ENCODE measurements around the gene COL6A1. TPM values are rescaled to one million over a fixed set of nuclear protein-coding genes. Genes with fewer than 3 reads are reported as not detected.
A peak's percentile ranks its signal among the peaks of the same experiment; 100 is the strongest.

Gene COL6A1
- total RNA-seq, 2 donors from 2014 or later, result 814 to 1,189 TPM

- Histone ChIP-seq H3K9me3 (no peaks in the 10 kb centered on the region), H3K4me1 (ENCODE audit: control insufficient read depth in 1 of 2, low read depth in 2 of 2) (peaks cover 7 to 19% of the 10 kb centered on the region in 2 donors), H3K4me3 (no peak overlapping the region), H3K27ac (no peak overlapping the region), H3K27me3 (replicated peaks; ENCODE audit: insufficient read depth) (no peaks in the 10 kb centered on the region), H3K36me3 (no peaks in the 10 kb centered on the region)
- no peak for ATAC-seq (ENCODE audit: insufficient number of reproducible peaks, low FRiP score, low read depth)
- TF ChIP-seq CTCF (IDR thresholded peaks at IDR 0.05), result no peak
- no peak for DNase-seq (ENCODE audit: low spot score)
Measured at GRCh38 chr21:45945868-45946210, 35.7 kb upstream of the COL6A1 start.

- Histone ChIP-seq H3K36me3 (no peaks in the 10 kb centered on the region), H3K27me3 (replicated peaks; ENCODE audit: insufficient read depth) (no peaks in the 10 kb centered on the region), H3K4me3 (no peak overlapping the region), H3K9me3 (no peaks in the 10 kb centered on the region), H3K27ac (no peak overlapping the region), H3K4me1 (ENCODE audit: control insufficient read depth in 1 of 2, low read depth in 2 of 2) (peaks cover 11 to 27% of the 10 kb centered on the region in 2 donors)
- ATAC-seq (ENCODE audit: insufficient number of reproducible peaks, low FRiP score, low read depth) (no peak), DNase-seq (ENCODE audit: low spot score) (no peak)
- TF ChIP-seq CTCF (IDR thresholded peaks at IDR 0.05), result no peak
Measured at GRCh38 chr21:45947296-45947695, 34.3 kb upstream of the COL6A1 start.

- peaks cover 12 to 29% of the 10 kb centered on the region in 2 donors for H3K4me1 ChIP-seq (ENCODE audit: control insufficient read depth in 1 of 2, low read depth in 2 of 2)
- ATAC-seq (ENCODE audit: insufficient number of reproducible peaks, low FRiP score, low read depth) (no peak), DNase-seq (ENCODE audit: low spot score) (no peak)
- H3K4me3 ChIP-seq, result no peak overlapping the region
- no peak overlapping the region for H3K27ac ChIP-seq
- no peaks in the 10 kb centered on the region for H3K27me3 ChIP-seq (replicated peaks; ENCODE audit: insufficient read depth)
- no peak for TF ChIP-seq CTCF (IDR thresholded peaks at IDR 0.05)
- H3K36me3 ChIP-seq, result no peaks in the 10 kb centered on the region
- no peaks in the 10 kb centered on the region for H3K9me3 ChIP-seq
Measured at GRCh38 chr21:45947716-45948255, 33.8 kb upstream of the COL6A1 start.

- Histone ChIP-seq H3K36me3 (no peaks in the 10 kb centered on the region), H3K9me3 (no peaks in the 10 kb centered on the region), H3K27ac (peak overlapping the region; percentile 38 to 53), H3K4me1 (ENCODE audit: control insufficient read depth in 1 of 2, low read depth in 2 of 2) (peaks cover 18 to 38% of the 10 kb centered on the region in 2 donors), H3K4me3 (no peak overlapping the region), H3K27me3 (replicated peaks; ENCODE audit: insufficient read depth) (no peaks in the 10 kb centered on the region)
- no peak for TF ChIP-seq CTCF (IDR thresholded peaks at IDR 0.05)
- no peak for DNase-seq (ENCODE audit: low spot score)
- no peak for ATAC-seq (ENCODE audit: insufficient number of reproducible peaks, low FRiP score, low read depth)
Measured at GRCh38 chr21:45948576-45949141, 32.9 kb upstream of the COL6A1 start.

- H3K36me3 ChIP-seq, result no peaks in the 10 kb centered on the region
- peak overlapping the region; percentile 30 for H3K4me3 ChIP-seq
- no peaks in the 10 kb centered on the region for H3K9me3 ChIP-seq
- peak overlapping the region; percentile 53 to 71 for H3K27ac ChIP-seq
- ATAC-seq (ENCODE audit: insufficient number of reproducible peaks, low FRiP score, low read depth), result no peak
- DNase-seq (ENCODE audit: low spot score), result no peak
- peaks cover 28 to 53% of the 10 kb centered on the region in 2 donors for H3K4me1 ChIP-seq (ENCODE audit: control insufficient read depth in 1 of 2, low read depth in 2 of 2)
- no peak for TF ChIP-seq CTCF (IDR thresholded peaks at IDR 0.05)
- H3K27me3 ChIP-seq (replicated peaks; ENCODE audit: insufficient read depth), result no peaks in the 10 kb centered on the region
Measured at GRCh38 chr21:45949928-45950739, 31.4 kb upstream of the COL6A1 start.

All from thoracic aorta (tissue), 2 donors.